OCI-LY1 (cell line): ENCODE data around the gene CLN6.

Experiments used
- H2AFZ ChIP-seq: fragments of 200-600 bp; sonication (generic), shearing (Covaris generic); 2 replicates; pipeline ENCODE4 v1.6.0; 2014; ENCODE audit warnings: antibody characterized with exemption, mild to moderate bottlenecking, low read length
- H3F3A ChIP-seq: fragments of 200-600 bp; sonication (generic), shearing (Covaris generic); 2 replicates; pipeline ENCODE4 v1.6.0; 2014; ENCODE audit warnings: mild to moderate bottlenecking, antibody characterized with exemption, low read length, moderate library complexity; ENCODE audit not compliant: insufficient read depth
- H3K27ac ChIP-seq: fragments of 200-600 bp; sonication (generic); 2 replicates; pipeline ENCODE4 v1.5.1; 2014; ENCODE audit warnings: low read length, mixed run types, mild to moderate bottlenecking, low read depth; ENCODE audit not compliant: poor library complexity, severe bottlenecking
- H3K27me3 ChIP-seq: fragments of 200-600 bp; sonication (generic); 2 replicates; pipeline ENCODE4 v1.6.0; 2014; ENCODE audit warnings: antibody characterized with exemption, mild to moderate bottlenecking, low read length, moderate library complexity; ENCODE audit not compliant: insufficient read depth
- H3K36me3 ChIP-seq: fragments of 200-600 bp; sonication (generic); 2 replicates; pipeline ENCODE4 v1.6.1; 2014; ENCODE audit warnings: mild to moderate bottlenecking, antibody characterized with exemption, low read length, moderate library complexity, mixed read lengths; ENCODE audit not compliant: insufficient read depth
- H3K4me1 ChIP-seq: fragments of 200-600 bp; sonication (generic); 2 replicates; pipeline ENCODE4 v1.5.1; 2014; ENCODE audit warnings: mild to moderate bottlenecking, low read length, moderate library complexity; ENCODE audit not compliant: insufficient read depth, severe bottlenecking
- H3K4me2 ChIP-seq: fragments of 200-600 bp; sonication (generic), shearing (Covaris generic); 2 replicates; pipeline ENCODE4 v1.6.1; 2014; ENCODE audit warnings: low read length
- H3K4me3 ChIP-seq: fragments of 200-600 bp; sonication (generic); 2 replicates; pipeline ENCODE4 v1.5.1; 2014; ENCODE audit warnings: low read length, low read depth, mild to moderate bottlenecking, mixed read lengths; ENCODE audit not compliant: poor library complexity, severe bottlenecking
- H3K79me2 ChIP-seq: fragments of 200-600 bp; shearing (Covaris generic); 2 replicates; pipeline ENCODE4 v1.6.1; 2016; ENCODE audit warnings: mixed run types, low read length, mixed read lengths; ENCODE audit not compliant: insufficient read depth
- H3K9ac ChIP-seq: fragments of 200-600 bp; sonication (generic), shearing (Covaris generic); 2 replicates; pipeline ENCODE4 v1.6.1; 2014; ENCODE audit warnings: mild to moderate bottlenecking, low read length, mixed read lengths
- H3K9me2 ChIP-seq: fragments of 200-600 bp; sonication (generic), shearing (Covaris generic); 2 replicates; pipeline ENCODE4 v1.6.1; 2014; ENCODE audit warnings: low read depth, mild to moderate bottlenecking, low read length, mixed read lengths
- H3K9me3 ChIP-seq: fragments of 200-600 bp; shearing (Covaris generic); 2 replicates; pipeline ENCODE4 v1.6.1; 2014; ENCODE audit warnings: low read length, mixed read lengths
- H4K20me1 ChIP-seq: fragments of 200-600 bp; sonication (generic), shearing (Covaris generic); 2 replicates; pipeline ENCODE4 v1.6.0; 2016; ENCODE audit warnings: mild to moderate bottlenecking, low read length; ENCODE audit not compliant: insufficient read depth
- EZH2 ChIP-seq: fragments of 200-600 bp; sonication (generic), shearing (Covaris generic); IDR thresholded peaks from 2 replicates; pipeline ENCODE4 v1.8.0; 2017; ENCODE audit warnings: borderline replicate concordance, mixed run types, mild to moderate bottlenecking, antibody characterized with exemption, low read length, moderate library complexity, mixed read lengths
- TF ChIP-seq, protein P1 (sequence below): fragments of 200-600 bp; sonication (generic), shearing (Covaris generic); IDR thresholded peaks from 2 replicates; pipeline ENCODE4 v1.5.1; 2017; ENCODE audit warnings: mild to moderate bottlenecking, antibody characterized with exemption, low read length, moderate library complexity, mixed read lengths

CLN6 gene

DNA sequence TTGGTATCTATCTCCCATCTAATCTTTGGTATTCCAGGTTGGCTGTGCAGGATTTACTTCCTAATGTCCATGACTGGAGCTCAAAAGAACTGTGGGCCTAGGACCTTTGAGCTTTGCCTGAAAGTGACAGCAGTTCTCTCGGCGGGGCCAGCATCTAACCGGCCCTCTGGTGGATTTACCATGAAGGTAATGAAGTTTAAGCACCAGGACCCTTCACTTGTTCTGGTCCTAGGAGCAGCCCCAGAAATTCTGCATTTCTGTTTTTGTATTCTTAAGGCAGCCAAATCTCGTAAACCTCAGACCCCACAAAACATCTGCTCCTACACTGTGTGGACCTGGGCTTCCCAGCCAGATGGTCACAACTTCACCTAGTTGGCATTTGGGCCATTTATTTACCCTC is 37.4 kb downstream of the CLN6 start:
- no peaks in the 10 kb centered on the region for H3K27me3 ChIP-seq
- H3K4me1 ChIP-seq, result peaks cover 34% of the 10 kb centered on the region
- TF ChIP-seq, protein P1, sequence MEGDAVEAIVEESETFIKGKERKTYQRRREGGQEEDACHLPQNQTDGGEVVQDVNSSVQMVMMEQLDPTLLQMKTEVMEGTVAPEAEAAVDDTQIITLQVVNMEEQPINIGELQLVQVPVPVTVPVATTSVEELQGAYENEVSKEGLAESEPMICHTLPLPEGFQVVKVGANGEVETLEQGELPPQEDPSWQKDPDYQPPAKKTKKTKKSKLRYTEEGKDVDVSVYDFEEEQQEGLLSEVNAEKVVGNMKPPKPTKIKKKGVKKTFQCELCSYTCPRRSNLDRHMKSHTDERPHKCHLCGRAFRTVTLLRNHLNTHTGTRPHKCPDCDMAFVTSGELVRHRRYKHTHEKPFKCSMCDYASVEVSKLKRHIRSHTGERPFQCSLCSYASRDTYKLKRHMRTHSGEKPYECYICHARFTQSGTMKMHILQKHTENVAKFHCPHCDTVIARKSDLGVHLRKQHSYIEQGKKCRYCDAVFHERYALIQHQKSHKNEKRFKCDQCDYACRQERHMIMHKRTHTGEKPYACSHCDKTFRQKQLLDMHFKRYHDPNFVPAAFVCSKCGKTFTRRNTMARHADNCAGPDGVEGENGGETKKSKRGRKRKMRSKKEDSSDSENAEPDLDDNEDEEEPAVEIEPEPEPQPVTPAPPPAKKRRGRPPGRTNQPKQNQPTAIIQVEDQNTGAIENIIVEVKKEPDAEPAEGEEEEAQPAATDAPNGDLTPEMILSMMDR, result no peak
- no peak for TF ChIP-seq EZH2
- no peaks in the 10 kb centered on the region for H3K79me2 ChIP-seq
- no peak overlapping the region for H3K4me3 ChIP-seq
- no peaks in the 10 kb centered on the region for H4K20me1 ChIP-seq
- H3K27ac ChIP-seq, result peak overlapping the region; percentile 29
- no peak overlapping the region for H3K9ac ChIP-seq
- H3K36me3 ChIP-seq, result peaks cover 62% of the 10 kb centered on the region
- H2AFZ ChIP-seq, result no peak overlapping the region
- H3F3A ChIP-seq, result no peaks in the 10 kb centered on the region
- no peaks in the 10 kb centered on the region for H3K9me2 ChIP-seq
- H3K9me3 ChIP-seq, result no peaks in the 10 kb centered on the region
- no peak overlapping the region for H3K4me2 ChIP-seq

DNA sequence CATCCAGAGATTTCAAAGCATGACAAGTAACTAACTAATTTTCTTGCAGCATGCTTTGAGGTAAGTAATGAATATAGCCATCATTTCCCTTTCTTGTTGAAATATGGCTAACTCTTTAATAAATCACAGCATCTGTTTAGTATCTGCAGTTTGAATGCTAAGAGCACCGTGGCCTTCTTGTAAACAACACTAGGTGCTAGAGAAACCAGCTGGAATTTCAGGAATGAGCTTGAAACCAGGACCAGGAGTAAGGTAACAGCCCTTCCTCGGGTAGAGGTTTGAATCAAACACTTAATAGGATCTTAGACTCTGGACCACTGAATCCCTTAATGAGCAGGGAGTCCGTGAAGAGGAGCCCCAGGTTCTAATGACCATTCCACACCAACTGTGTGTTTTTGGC is 38.0 kb downstream of the CLN6 start:
- Histone ChIP-seq H3K9me3 (no peaks in the 10 kb centered on the region), H3K4me1 (peaks cover 38% of the 10 kb centered on the region), H3K79me2 (no peaks in the 10 kb centered on the region), H3K36me3 (peaks cover 68% of the 10 kb centered on the region), H3F3A (no peaks in the 10 kb centered on the region), H3K4me2 (no peak overlapping the region), H3K27me3 (no peaks in the 10 kb centered on the region), H3K4me3 (no peak overlapping the region), H3K9ac (no peak overlapping the region), H3K27ac (peak overlapping the region; percentile 29), H4K20me1 (no peaks in the 10 kb centered on the region), H3K9me2 (no peaks in the 10 kb centered on the region), H2AFZ (no peak overlapping the region)
- TF ChIP-seq, protein P1, result no peak
- no peak for TF ChIP-seq EZH2

DNA sequence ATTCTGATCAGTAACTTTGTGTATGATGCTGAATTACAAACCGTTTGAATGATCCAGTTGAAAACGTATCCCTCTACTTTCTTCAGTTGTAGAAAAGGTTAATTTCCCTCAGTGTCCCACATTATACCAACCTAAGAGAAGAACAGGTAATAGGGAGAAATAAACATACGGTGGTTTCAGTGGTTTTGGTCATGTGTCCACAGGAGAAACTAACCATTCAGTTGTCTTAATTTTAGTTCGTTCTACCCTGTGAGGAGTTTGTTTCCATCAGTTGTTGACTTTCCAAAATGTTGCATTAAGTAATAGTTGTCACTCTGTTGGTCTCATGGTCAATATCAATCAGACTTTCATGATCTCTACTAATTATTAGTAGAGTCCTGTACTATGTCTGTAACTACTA is 39.5 kb downstream of the CLN6 start:
- Histone ChIP-seq H4K20me1 (no peaks in the 10 kb centered on the region), H2AFZ (no peak overlapping the region), H3K9me2 (no peaks in the 10 kb centered on the region), H3K4me2 (no peak overlapping the region), H3K4me1 (peaks cover 38% of the 10 kb centered on the region), H3K9ac (no peak overlapping the region), H3K79me2 (no peaks in the 10 kb centered on the region), H3F3A (no peaks in the 10 kb centered on the region), H3K4me3 (no peak overlapping the region), H3K27me3 (no peaks in the 10 kb centered on the region), H3K9me3 (no peaks in the 10 kb centered on the region), H3K27ac (peak overlapping the region; percentile 56), H3K36me3 (peaks cover 76% of the 10 kb centered on the region)
- TF ChIP-seq, protein P1, result no peak
- TF ChIP-seq EZH2, result no peak
